ENCODE data around the gene RAB3D. TPM values are rescaled to one million over a fixed set of nuclear protein-coding genes. Genes with fewer than 3 reads are reported as not detected.
"Not testable (repeated sequence)": the region's sequence is repeated elsewhere in the genome, so short reads cannot be mapped to it uniquely, and the experiment has no call there.

The RAB3D gene
- total RNA-seq, 1 donor from 2014 or later: 45.3 TPM

GRCh38 chr19:11323601-11324078 lies 15.8 kb downstream of the RAB3D start:
- peak overlapping the region; percentile 31 for H3K27ac Mint-ChIP-seq
- H3K36me3 Mint-ChIP-seq: peaks cover 5% of the 10 kb centered on the region
- peaks cover 33% of the 10 kb centered on the region for H3K4me1 Mint-ChIP-seq (ENCODE audit: unreplicated experiment)
- peak overlapping the region; percentile 76 for H3K4me3 Mint-ChIP-seq
- H3K27me3 Mint-ChIP-seq: no peaks in the 10 kb centered on the region
- H3K9me3 Mint-ChIP-seq: no peaks in the 10 kb centered on the region
- no peak for DNase-seq (ENCODE audit: extremely low spot score, unreplicated experiment)
- TF ChIP-seq, protein P1, sequence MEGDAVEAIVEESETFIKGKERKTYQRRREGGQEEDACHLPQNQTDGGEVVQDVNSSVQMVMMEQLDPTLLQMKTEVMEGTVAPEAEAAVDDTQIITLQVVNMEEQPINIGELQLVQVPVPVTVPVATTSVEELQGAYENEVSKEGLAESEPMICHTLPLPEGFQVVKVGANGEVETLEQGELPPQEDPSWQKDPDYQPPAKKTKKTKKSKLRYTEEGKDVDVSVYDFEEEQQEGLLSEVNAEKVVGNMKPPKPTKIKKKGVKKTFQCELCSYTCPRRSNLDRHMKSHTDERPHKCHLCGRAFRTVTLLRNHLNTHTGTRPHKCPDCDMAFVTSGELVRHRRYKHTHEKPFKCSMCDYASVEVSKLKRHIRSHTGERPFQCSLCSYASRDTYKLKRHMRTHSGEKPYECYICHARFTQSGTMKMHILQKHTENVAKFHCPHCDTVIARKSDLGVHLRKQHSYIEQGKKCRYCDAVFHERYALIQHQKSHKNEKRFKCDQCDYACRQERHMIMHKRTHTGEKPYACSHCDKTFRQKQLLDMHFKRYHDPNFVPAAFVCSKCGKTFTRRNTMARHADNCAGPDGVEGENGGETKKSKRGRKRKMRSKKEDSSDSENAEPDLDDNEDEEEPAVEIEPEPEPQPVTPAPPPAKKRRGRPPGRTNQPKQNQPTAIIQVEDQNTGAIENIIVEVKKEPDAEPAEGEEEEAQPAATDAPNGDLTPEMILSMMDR (conservative IDR thresholded peaks at IDR 0.05): no peak

DNA sequence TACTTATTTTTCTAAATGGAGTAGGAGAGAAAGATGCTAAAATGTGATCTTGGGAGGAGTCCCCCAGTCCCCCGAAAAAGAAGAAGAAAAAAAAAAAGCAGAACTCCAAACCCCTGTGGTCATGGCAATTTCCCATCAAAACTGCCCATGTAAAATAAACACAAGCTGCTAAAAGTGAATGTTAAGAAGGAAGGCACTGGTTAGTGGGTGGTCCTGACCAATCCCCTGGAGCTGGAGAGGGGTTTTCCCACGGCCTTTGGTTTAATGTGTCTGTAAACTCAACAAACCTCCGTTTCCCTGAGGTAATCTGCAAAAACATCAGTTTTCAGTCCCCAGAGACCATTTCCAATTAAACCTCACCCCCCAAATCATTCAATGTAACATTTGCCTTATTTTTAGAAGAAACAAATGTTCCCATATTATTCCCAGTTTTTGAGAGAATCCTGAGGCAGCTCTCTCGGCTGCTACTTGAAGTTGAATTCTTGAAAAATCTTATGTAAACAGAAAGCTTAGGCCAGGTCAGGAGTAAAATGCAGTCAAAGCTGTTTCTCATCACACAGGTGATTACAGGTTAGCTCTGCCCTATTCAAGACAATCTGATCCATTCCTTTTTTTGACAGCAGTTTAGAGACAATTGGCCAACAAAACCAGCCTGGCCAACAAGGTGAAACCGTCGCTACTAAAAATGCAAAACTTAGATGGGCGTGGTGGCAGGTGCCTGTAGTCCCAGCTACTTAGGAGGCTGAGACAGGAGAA lies 17.0 kb downstream of the RAB3D start:
- H3K27ac Mint-ChIP-seq: peak overlapping the region; percentile 77
- peaks cover 33% of the 10 kb centered on the region for H3K4me1 Mint-ChIP-seq (ENCODE audit: unreplicated experiment)
- peak overlapping the region; percentile 17 for H3K4me3 Mint-ChIP-seq
- H3K9me3 Mint-ChIP-seq: no peaks in the 10 kb centered on the region
- DNase-seq (ENCODE audit: extremely low spot score, unreplicated experiment): no peak
- peaks cover 5% of the 10 kb centered on the region for H3K36me3 Mint-ChIP-seq
- TF ChIP-seq, protein P1 (conservative IDR thresholded peaks at IDR 0.05): no peak
- H3K27me3 Mint-ChIP-seq: no peaks in the 10 kb centered on the region

GRCh38 chr19:11321191-11322126 lies 18.0 kb downstream of the RAB3D start:
- peaks cover 33% of the 10 kb centered on the region for H3K4me1 Mint-ChIP-seq (ENCODE audit: unreplicated experiment)
- H3K4me3 Mint-ChIP-seq: peak overlapping the region; percentile 17
- H3K27ac Mint-ChIP-seq: peak overlapping the region; percentile 77
- DNase-seq (ENCODE audit: extremely low spot score, unreplicated experiment): no peak
- H3K9me3 Mint-ChIP-seq: no peaks in the 10 kb centered on the region
- H3K36me3 Mint-ChIP-seq: peaks cover 5% of the 10 kb centered on the region
- TF ChIP-seq, protein P1 (conservative IDR thresholded peaks at IDR 0.05): no peak
- H3K27me3 Mint-ChIP-seq: no peaks in the 10 kb centered on the region

DNA sequence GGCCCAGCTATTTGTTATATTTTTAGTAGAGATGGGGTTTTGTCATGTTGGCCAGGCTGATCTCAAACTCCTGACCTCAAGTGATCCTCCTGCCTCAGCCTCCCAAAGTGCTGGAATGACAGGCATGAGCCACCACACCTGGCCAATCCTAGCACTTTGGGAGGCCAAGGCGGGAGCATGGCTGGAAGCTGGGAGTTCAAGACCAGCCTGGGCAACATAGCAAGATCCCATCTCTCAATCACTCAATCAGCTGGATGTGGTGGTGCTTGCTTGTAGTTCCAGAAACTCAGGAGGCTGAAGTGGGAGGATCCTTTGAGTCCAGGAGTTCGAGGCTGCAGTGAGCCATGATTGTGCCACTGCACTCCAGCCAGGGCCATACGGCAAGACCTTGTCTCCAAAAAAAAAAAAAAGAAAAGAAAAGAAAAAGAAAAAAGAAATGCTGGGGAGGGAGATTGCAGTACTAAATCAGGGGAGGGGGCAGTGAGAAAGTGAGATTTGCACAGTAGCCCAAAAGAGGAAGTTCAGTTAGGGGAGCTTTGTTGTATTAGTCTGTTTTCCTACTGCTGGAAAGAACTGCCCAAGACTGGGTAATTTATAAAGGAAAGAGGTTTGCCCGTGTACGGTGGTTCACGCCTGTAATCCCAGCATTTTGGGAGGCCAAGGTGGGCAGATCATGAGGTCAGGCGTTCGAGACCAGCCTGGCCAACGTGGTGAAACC lies 19.0 kb downstream of the RAB3D start:
- not testable (repeated sequence) for DNase-seq (ENCODE audit: extremely low spot score, unreplicated experiment); H3K4me3 Mint-ChIP-seq; H3K36me3 Mint-ChIP-seq; H3K27me3 Mint-ChIP-seq; H3K9me3 Mint-ChIP-seq
- H3K27ac Mint-ChIP-seq: peak overlapping the region; percentile 77
- H3K4me1 Mint-ChIP-seq (ENCODE audit: unreplicated experiment): peaks cover 33% of the 10 kb centered on the region

GRCh38 chr19:11306337-11306736 lies 33.1 kb downstream of the RAB3D start:
- H3K36me3 Mint-ChIP-seq: no peaks in the 10 kb centered on the region
- no peaks in the 10 kb centered on the region for H3K9me3 Mint-ChIP-seq
- H3K27me3 Mint-ChIP-seq: no peaks in the 10 kb centered on the region
- no peak overlapping the region for H3K4me3 Mint-ChIP-seq
- TF ChIP-seq, protein P1 (conservative IDR thresholded peaks at IDR 0.05): no peak
- no peak overlapping the region for H3K27ac Mint-ChIP-seq
- H3K4me1 Mint-ChIP-seq (ENCODE audit: unreplicated experiment): no peaks in the 10 kb centered on the region
- DNase-seq (ENCODE audit: extremely low spot score, unreplicated experiment): no peak
